AG10803 (cell line): ENCODE measurements around the gene RASSF4.

ENCODE experiments used
- DNase-seq: peaks from one replicate; pipeline ENCODE4 v3.0.0; 2010; ENCODE audit warnings: low read depth
- H3K4me3 ChIP-seq: 2 replicates; pipeline ENCODE4 v1.5.1; 2011; ENCODE audit warnings: mild to moderate bottlenecking, low read length, control low read depth
- TF ChIP-seq, protein P1 (sequence below): conservative IDR thresholded peaks from 2 replicates; pipeline ENCODE4 v1.5.1; 2011; ENCODE audit warnings: mild to moderate bottlenecking, low read length, control low read depth, inconsistent platforms

Gene RASSF4

DNA sequence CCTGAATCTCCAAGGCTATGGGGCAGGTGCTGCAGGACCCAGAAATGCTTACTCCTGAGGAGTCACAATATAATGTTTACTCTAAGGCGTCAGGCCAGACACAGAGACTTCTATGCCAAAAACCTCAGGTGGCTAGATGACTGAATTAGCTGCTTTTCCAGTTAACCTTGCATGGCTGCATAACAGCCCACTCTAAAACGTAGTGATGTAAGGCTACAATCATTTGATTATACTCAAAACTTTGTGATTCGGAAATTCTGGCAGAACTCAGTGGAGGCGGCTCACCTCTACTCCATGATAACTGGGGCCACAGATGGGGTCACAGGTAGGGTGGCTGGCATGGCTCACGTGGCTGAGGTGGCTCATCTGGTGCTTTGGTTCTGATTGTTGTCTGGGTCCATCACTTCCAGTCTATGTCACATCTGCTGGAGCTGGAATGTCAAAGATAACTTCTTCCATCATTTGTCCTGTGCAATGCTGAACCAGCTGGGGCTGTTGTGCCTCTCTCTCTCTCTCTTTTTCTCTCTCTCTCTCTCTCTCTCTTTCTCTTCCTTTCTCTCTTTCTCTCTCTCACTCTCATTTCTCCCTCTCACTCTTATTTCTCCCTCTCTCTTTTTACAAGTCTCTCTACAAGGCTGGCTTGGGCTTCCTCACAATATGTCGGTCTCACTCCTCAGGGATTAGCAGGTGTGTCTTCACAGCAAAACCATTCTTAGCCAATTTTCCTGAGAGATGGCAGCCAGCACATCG is 36.6 kb upstream of the RASSF4 start:
- H3K4me3 ChIP-seq = no peak overlapping the region
- DNase-seq = no peak
- TF ChIP-seq, protein P1, sequence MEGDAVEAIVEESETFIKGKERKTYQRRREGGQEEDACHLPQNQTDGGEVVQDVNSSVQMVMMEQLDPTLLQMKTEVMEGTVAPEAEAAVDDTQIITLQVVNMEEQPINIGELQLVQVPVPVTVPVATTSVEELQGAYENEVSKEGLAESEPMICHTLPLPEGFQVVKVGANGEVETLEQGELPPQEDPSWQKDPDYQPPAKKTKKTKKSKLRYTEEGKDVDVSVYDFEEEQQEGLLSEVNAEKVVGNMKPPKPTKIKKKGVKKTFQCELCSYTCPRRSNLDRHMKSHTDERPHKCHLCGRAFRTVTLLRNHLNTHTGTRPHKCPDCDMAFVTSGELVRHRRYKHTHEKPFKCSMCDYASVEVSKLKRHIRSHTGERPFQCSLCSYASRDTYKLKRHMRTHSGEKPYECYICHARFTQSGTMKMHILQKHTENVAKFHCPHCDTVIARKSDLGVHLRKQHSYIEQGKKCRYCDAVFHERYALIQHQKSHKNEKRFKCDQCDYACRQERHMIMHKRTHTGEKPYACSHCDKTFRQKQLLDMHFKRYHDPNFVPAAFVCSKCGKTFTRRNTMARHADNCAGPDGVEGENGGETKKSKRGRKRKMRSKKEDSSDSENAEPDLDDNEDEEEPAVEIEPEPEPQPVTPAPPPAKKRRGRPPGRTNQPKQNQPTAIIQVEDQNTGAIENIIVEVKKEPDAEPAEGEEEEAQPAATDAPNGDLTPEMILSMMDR = no peak

- TF ChIP-seq, protein P1 = no peak
- no peak overlapping the region for H3K4me3 ChIP-seq
- no peak for DNase-seq
Measured at GRCh38 chr10:44923611-44924010, 36.0 kb upstream of the RASSF4 start.

DNA sequence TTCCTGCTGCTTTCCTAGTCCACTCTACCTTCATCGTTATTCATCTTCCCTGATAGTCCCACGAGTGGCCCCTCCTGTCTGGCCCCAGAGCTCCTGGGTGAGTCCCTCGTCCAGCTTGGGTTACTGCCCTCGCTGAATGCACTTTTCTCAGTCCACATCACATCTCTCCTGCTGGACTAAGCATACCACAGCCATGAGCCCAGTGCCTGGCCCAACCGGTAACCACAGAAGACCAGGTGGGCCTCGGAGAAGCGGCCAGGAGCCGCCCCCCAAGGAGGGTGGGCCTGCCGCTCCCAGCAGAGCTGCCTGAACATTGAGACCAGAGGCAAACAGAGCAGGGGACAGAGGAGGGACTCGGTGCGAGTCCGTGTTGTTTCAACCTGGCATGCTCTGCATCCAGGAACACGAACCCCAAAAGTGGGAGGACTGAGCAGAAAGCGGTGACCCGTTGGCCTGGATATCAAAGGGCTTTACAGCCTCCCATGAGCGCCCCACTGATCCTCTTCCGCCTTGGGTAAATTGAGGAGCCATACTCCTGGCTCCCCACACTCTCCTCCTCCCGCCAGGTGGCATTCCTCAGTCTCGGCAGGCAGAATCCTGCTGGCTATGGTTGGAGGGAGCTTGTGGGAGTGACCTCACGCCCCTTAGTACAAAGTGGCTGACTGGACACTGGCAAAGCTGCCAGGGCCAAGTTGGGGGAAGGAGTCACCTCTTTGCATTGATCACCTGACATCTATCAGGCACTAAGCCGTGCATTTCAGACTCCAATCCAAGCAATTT is 35.2 kb upstream of the RASSF4 start:
- TF ChIP-seq, protein P1 = no peak
- DNase-seq = no peak
- no peak overlapping the region for H3K4me3 ChIP-seq

- no peak overlapping the region for H3K4me3 ChIP-seq
- no peak for DNase-seq
- TF ChIP-seq, protein P1 = no peak
Measured at GRCh38 chr10:44925224-44925623, 34.4 kb upstream of the RASSF4 start.

DNA sequence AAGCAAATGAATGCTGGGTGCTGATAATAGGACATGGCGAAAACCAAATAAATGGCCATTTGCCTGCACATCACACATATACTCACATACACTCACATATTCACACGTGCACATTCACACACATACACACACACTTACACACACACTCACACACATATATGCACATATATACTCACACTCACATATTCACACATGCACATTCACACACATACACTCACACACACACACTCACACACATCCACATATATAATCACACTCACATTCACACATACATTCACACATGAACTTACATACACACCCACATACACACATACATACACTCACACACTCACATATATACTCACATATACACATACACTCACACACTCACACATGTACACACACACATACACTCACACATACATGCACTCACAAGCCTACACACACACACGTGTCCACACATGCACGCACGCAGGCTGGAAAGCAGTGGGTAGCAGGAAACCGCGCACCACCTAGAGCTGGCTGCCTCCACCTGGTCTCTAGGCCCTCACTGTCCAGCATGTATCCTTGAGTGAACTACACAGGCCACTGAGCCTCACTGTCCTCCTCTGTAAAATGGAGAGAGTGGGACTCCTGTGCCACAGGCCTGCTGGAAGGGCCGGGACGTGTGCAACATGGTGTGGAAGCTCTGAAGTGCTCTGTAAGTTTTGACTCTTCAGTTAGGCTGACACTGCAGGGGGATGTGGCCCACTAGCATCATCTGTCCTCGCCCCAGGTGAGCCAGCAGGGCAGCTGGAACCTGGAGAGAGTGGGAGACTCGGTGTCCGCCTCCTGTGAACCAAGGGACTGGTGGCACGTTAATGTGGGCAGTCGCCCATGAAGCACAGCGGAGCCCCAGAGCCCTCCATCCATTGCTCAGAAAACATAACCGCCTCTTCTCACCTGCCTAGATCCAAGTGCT is 33.5 kb upstream of the RASSF4 start:
- no peak overlapping the region for H3K4me3 ChIP-seq
- no peak for DNase-seq
- TF ChIP-seq, protein P1 = no peak

GRCh38 chr10:44926751-44927351 is 32.8 kb upstream of the RASSF4 start:
- DNase-seq = no peak
- H3K4me3 ChIP-seq = no peak overlapping the region
- TF ChIP-seq, protein P1 = no peak
